Measurements from ENCODE around the gene GBP7.
"Not testable (repeated sequence)": the region's sequence is repeated elsewhere in the genome, so short reads cannot be mapped to it uniquely, and the experiment has no call there.

GBP7 gene

GRCh38 chr1:89169166-89169565, 6.6 kb downstream of the GBP7 start:
- DNase-seq: no peak

- no peak for DNase-seq
Measured at GRCh38 chr1:89167590-89168230, 8.1 kb downstream of the GBP7 start.

- no peak for DNase-seq
Measured at GRCh38 chr1:89166705-89167104, 9.1 kb downstream of the GBP7 start.

- DNase-seq: no peak
Measured at GRCh38 chr1:89165811-89166210, 10.0 kb downstream of the GBP7 start.

GRCh38 chr1:89151047-89151446, 24.8 kb downstream of the GBP7 start:
- no peak for DNase-seq

GRCh38 chr1:89149976-89150375, 25.8 kb downstream of the GBP7 start:
- no peak for DNase-seq

- DNase-seq: peak; percentile 76
Measured at GRCh38 chr1:89149229-89149628, 26.6 kb downstream of the GBP7 start.

- DNase-seq: no peak
Measured at GRCh38 chr1:89147678-89148658, 27.8 kb downstream of the GBP7 start.

GRCh38 chr1:89146721-89147120, 29.1 kb downstream of the GBP7 start:
- DNase-seq: no peak

GRCh38 chr1:89143484-89143883, 32.3 kb downstream of the GBP7 start:
- DNase-seq: no peak

- no peak for DNase-seq
Measured at GRCh38 chr1:89142160-89142559, 33.6 kb downstream of the GBP7 start.

- DNase-seq: no peak
Measured at GRCh38 chr1:89133747-89134146, 42.1 kb downstream of the GBP7 start.

- no peak for DNase-seq
Measured at GRCh38 chr1:89130716-89131115, 45.1 kb downstream of the GBP7 start.

- DNase-seq: no peak
Measured at GRCh38 chr1:89129911-89130310, 45.9 kb downstream of the GBP7 start.

- not testable (repeated sequence) for DNase-seq
Measured at GRCh38 chr1:89128003-89128458, 47.8 kb downstream of the GBP7 start.

- DNase-seq: peak; percentile 56
Measured at GRCh38 chr1:89126602-89127565, 48.9 kb downstream of the GBP7 start.

GRCh38 chr1:89125913-89126580, 49.8 kb downstream of the GBP7 start, which contains the start of gene GBP2:
GBP2 (minus strand) TSS chr1:89126114; CDS start chr1:89121966, 4,148 bp downstream.
- DNase-seq: no peak

GRCh38 chr1:89125240-89125912, 50.4 kb downstream of the GBP7 start:
- no peak for DNase-seq

- DNase-seq: no peak
Measured at GRCh38 chr1:89121641-89122040, 54.2 kb downstream of the GBP7 start.

- DNase-seq: no peak
Measured at GRCh38 chr1:89114662-89115061, 61.1 kb downstream of the GBP7 start.

GRCh38 chr1:89112871-89113613, 62.8 kb downstream of the GBP7 start:
- DNase-seq: no peak

Data from islet precursor cell (in vitro differentiated cells).